CD4-positive, alpha-beta T cell (primary cell): ENCODE measurements around the gene ZFX. TPM values are rescaled to one million over a fixed set of nuclear protein-coding genes. Genes with fewer than 3 reads are reported as not detected.

Experiments
- ATAC-seq: fragments of 200-7000 bp; cut with Tn5 transposase; one replicate; pipeline ENCODE4 v1.10.0; 2022; ENCODE audit warnings: mild to moderate bottlenecking; ENCODE audit not compliant: poor library complexity
- CTCF ChIA-PET: fragments of 350-600 bp; sonication (Branson Sonifier 250); formaldehyde crosslinking; loops from one replicate; lab custom pipeline; 2021; ENCODE audit warnings: antibody characterized with exemption, inconsistent platforms; lab: Charles Lee
- POLR2A ChIA-PET: fragments of 350-600 bp; sonication (Branson Sonifier 250); formaldehyde crosslinking; loops from one replicate; lab custom pipeline; 2021; ENCODE audit warnings: antibody characterized with exemption, inconsistent platforms; lab: Charles Lee
- DNase-seq, 14 experiments: peaks; one replicate each; pipeline ENCODE4 v3.0.0-alpha.2; 2013 to 2020; ENCODE audit warnings: mixed read lengths in 2 of 14
- H3K27ac ChIP-seq, 2 donors: one replicate each; pipeline versions ENCODE4 v1.5.1 to v1.7.0; 2013; ENCODE audit warnings: low read length in 2 of 2, low read depth in 1 of 2, mild to moderate bottlenecking in 1 of 2
- H3K27me3 ChIP-seq, 2 experiments: 1 replicate in 1 of 2; 2 replicates in 1 of 2; pipeline versions ENCODE4 v1.6.1 to v1.7.0; 2013; ENCODE audit warnings: low read length in 2 of 2, control low read depth in 1 of 2, mild to moderate bottlenecking in 1 of 2, moderate library complexity in 1 of 2; ENCODE audit not compliant: insufficient read depth in 2 of 2, control insufficient read depth in 1 of 2
- H3K36me3 ChIP-seq: one replicate; pipeline ENCODE4 v1.6.1; 2013; ENCODE audit warnings: low read length, control low read depth; ENCODE audit not compliant: insufficient read depth
- H3K4me1 ChIP-seq: one replicate; pipeline ENCODE4 v1.6.1; 2013; ENCODE audit warnings: low read length, control low read depth; ENCODE audit not compliant: insufficient read depth
- H3K4me3 ChIP-seq: one replicate; pipeline ENCODE4 v1.5.1; 2013; ENCODE audit warnings: mild to moderate bottlenecking, low read length, moderate library complexity
- H3K9me3 ChIP-seq, 2 experiments: 1 replicate in 1 of 2; 2 replicates in 1 of 2; pipeline versions ENCODE4 v1.6.1 to v1.7.0; 2013; ENCODE audit warnings: low read length in 2 of 2, mild to moderate bottlenecking in 2 of 2, control low read depth in 1 of 2, moderate library complexity in 1 of 2; ENCODE audit not compliant: control insufficient read depth in 1 of 2, insufficient read depth in 1 of 2
- H3K27ac Mint-ChIP-seq: one replicate; pipeline ENCODE4 v1.8.0; 2020; ENCODE audit warnings: mixed read lengths
- H3K27me3 Mint-ChIP-seq: one replicate; pipeline ENCODE4 v1.8.0; 2021; ENCODE audit warnings: mixed read lengths
- H3K36me3 Mint-ChIP-seq: one replicate; pipeline ENCODE4 v1.8.0; 2021; ENCODE audit warnings: low read depth, mixed read lengths
- H3K4me1 Mint-ChIP-seq: one replicate; pipeline ENCODE4 v1.8.0; 2021; ENCODE audit warnings: low read depth, mixed read lengths
- H3K4me3 Mint-ChIP-seq: one replicate; pipeline ENCODE4 v1.8.0; 2020; ENCODE audit warnings: mild to moderate bottlenecking, mixed read lengths
- H3K9me3 Mint-ChIP-seq: one replicate; pipeline ENCODE4 v1.8.0; 2020; ENCODE audit warnings: mixed read lengths
- CTCF ChIP-seq: fragments of 200-600 bp; IDR thresholded peaks from one replicate; pipeline ENCODE4 v1.8.0; 2022; ENCODE audit warnings: antibody characterized with exemption, mild to moderate bottlenecking
- intact Hi-C, 2 experiments: fragments of 100-400 bp; cut with DNase I in 1 of 2; cut with micrococcal nuclease in 1 of 2; formaldehyde crosslinking; loops; one replicate each; pipeline versions ENCODE4 v1.15.1 to v1.9.0; 2023 to 2025; cut with DNase I, micrococcal nuclease
- total RNA-seq, 174 experiments: library from RNA in 2 of 174; stranded (reverse) in 2 of 174; gene quantifications; one replicate each; pipeline ENCODE4 v1.2.3 and lab custom pipeline; 2021 to 2026

The ZFX gene
- total RNA-seq, 2 experiments from 2014 or later, result 44.2 to 50.1 TPM

DNA sequence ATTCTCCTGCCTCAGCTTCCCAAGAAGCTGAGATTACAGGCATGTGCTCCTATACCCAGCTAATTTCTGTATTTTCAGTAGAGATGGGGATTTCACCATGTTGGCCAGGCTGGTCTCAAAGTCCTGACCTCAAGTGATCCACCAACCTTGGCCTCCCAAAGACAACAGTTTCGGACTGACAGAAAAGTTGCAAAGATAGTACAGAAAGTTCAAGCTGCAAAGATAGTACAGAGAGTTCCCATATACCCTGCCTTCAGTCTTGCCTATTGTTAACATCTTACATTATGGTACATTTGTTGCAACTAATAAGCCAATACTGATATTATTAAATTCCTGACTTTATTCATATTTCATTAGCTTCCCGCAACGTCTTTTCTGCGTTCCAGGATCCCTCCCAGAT lies 98.5 kb downstream of the ZFX start:
- intact Hi-C loops, result no loop called here
- CTCF ChIA-PET, result no interaction called here
- no peaks in the 10 kb centered on the region for H3K27me3 ChIP-seq
- ATAC-seq, result no peak
- no peak overlapping the region for H3K27ac ChIP-seq
- no peak for DNase-seq
- POLR2A ChIA-PET, result no interaction called here
- TF ChIP-seq CTCF, result no peak
- Mint-ChIP-seq H3K27ac (no peak overlapping the region), H3K9me3 (no peaks in the 10 kb centered on the region), H3K27me3 (no peaks in the 10 kb centered on the region), H3K4me1 (no peaks in the 10 kb centered on the region), H3K36me3 (no peaks in the 10 kb centered on the region), H3K4me3 (no peak overlapping the region)
- no peaks in the 10 kb centered on the region for H3K9me3 ChIP-seq
- no peaks in the 10 kb centered on the region for H3K36me3 ChIP-seq
- H3K4me1 ChIP-seq, result no peaks in the 10 kb centered on the region
- no peak overlapping the region for H3K4me3 ChIP-seq

DNA sequence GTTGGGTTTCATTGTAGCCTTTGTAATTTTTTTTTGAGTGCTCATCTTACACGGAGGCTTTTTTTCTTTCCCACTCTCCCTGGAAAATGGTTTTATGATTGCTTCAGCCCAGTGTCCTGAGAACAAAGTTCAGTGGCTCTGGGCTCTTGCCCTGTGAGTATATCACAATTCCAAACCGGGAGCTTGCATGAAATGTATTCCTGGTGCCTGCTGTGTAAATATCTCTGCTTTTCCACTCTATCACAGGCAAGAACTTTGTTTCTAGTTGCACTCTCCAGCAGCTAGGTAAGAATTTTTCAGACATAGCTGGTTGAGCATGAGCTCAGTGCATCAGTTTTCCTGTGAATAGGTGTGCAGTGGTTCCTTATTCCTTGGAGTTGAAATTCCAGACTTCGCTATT lies 103.5 kb downstream of the ZFX start:
- H3K9me3 Mint-ChIP-seq, result no peaks in the 10 kb centered on the region
- no peak for TF ChIP-seq CTCF

DNA sequence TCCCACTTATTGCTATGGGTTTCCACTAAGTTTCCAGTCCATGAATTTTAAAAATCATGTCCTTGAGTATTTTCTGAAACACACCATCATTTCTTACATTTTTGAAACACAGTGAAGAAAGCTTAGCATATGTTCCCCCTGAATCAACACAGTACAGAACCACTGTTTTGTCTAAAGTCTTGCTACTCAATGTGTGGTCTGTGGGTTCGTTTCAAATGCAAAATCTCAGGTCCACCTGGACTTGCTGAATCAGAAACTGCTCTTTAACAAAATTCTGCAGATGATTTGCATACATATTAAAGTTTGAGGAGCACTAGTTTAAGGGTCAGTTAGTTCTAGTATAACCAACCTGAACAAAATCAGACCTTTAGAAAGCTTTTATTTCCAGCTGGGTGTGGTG lies 103.9 kb downstream of the ZFX start:
- Mint-ChIP-seq H3K9me3 (no peaks in the 10 kb centered on the region), H3K4me3 (no peak overlapping the region), H3K4me1 (no peaks in the 10 kb centered on the region), H3K36me3 (no peaks in the 10 kb centered on the region), H3K27me3 (no peaks in the 10 kb centered on the region), H3K27ac (no peak overlapping the region)
- intact Hi-C loops, result no loop called here
- DNase-seq (no peak), ATAC-seq (no peak)
- TF ChIP-seq CTCF, result no peak
- ChIA-PET POLR2A (no interaction called here), CTCF (no interaction called here)
- Histone ChIP-seq H3K36me3 (no peaks in the 10 kb centered on the region), H3K4me1 (no peaks in the 10 kb centered on the region), H3K9me3 (no peaks in the 10 kb centered on the region), H3K27me3 (no peaks in the 10 kb centered on the region), H3K27ac (no peak overlapping the region), H3K4me3 (no peak overlapping the region)

More for the DNA sequence above, 103.5 kb downstream of the ZFX start:
- POLR2A ChIA-PET, result no interaction called here
- Histone ChIP-seq H3K9me3 (no peaks in the 10 kb centered on the region), H3K4me3 (no peak overlapping the region), H3K27me3 (no peaks in the 10 kb centered on the region), H3K4me1 (no peaks in the 10 kb centered on the region), H3K27ac (no peak overlapping the region), H3K36me3 (no peaks in the 10 kb centered on the region)
- H3K27ac Mint-ChIP-seq, result no peak overlapping the region
- intact Hi-C loops, result no loop called here
- ATAC-seq, result no peak
- no peaks in the 10 kb centered on the region for H3K4me1 Mint-ChIP-seq
- no peak for DNase-seq
- H3K27me3 Mint-ChIP-seq, result no peaks in the 10 kb centered on the region
- H3K36me3 Mint-ChIP-seq, result no peaks in the 10 kb centered on the region
- no peak overlapping the region for H3K4me3 Mint-ChIP-seq
- CTCF ChIA-PET, result no interaction called here
